Stimulated activated CD8-positive, alpha-beta memory T cell treated with anti-CD3 and anti-CD28 coated beads, Interleukin-2, amount 100 ng/mL, for 1 hour (primary cell): Measurements from ENCODE around the gene MSX2.

Experiments used
- DNase-seq, 2 donors: peaks; one replicate each; pipeline ENCODE4 v3.0.0-alpha.2; 2020; ENCODE audit warnings: low read depth in 2 of 2

Gene MSX2

GRCh38 chr5:174773371-174773770, 49.0 kb downstream of the MSX2 start:
- DNase-seq, result no peak

GRCh38 chr5:174775081-174775480, 50.7 kb downstream of the MSX2 start:
- no peak for DNase-seq

DNA sequence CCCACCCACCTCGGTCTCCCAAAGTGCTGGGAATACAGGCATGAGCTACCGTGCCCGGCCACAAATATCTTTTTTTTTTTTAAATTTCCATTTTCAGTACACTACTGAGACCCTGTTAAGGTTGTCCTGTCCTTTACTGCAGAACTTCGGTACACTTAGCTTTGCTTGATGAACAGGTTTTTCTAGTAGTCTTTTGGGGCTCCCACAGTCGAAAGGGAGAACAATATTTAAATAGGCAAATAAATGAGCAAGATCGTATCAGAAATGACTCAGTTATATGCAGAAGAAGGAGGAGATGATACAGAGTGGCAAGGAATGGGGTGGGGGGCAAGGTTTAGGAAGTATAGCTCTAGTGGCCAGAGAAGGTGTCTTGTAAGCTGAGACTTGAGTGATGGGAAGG, 52.7 kb downstream of the MSX2 start:
- no peak for DNase-seq

- DNase-seq, result no peak
Observed at GRCh38 chr5:174777583-174777982, 53.2 kb downstream of the MSX2 start.
